Kidney tubule cell (primary cell): ENCODE results near the gene COL5A1.
A peak's percentile ranks its signal among the peaks of the same experiment; 100 is the strongest.

Experiments used
- DNase-seq: peaks from one replicate; pipeline ENCODE4 v3.0.0-alpha.2; 2018; ENCODE audit warnings: low spot score

The COL5A1 gene

DNA sequence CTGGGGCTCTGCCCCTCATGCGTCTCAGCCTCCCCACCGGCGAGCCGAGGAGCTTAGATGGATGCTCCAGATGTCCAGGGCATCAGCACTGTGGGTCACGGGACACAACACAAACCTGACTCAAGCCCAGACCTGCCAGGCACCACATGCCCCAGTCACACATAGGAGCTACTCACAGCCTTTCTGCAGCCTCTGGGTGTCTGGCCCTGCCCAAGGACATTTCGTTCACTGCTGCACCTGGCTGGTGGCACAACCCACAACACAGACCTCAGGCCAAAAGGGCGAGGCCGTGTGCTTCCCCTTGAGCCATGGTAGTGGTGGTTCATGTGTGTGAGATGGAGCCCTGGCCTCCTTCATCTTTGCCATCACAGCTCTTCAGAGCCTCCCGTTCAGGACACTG lies 149.4 kb downstream of the COL5A1 start:
- DNase-seq: no peak

GRCh38 chr9:134792627-134793026 lies 151.0 kb downstream of the COL5A1 start:
- DNase-seq: no peak

- no peak for DNase-seq
Observed at GRCh38 chr9:134793288-134794188, 151.9 kb downstream of the COL5A1 start.

- DNase-seq: no peak
Observed at GRCh38 chr9:134794663-134795370, 153.2 kb downstream of the COL5A1 start.

GRCh38 chr9:134795446-134795845 lies 153.8 kb downstream of the COL5A1 start:
- no peak for DNase-seq

- DNase-seq: no peak
Observed at GRCh38 chr9:134796882-134797281, 155.3 kb downstream of the COL5A1 start.

DNA sequence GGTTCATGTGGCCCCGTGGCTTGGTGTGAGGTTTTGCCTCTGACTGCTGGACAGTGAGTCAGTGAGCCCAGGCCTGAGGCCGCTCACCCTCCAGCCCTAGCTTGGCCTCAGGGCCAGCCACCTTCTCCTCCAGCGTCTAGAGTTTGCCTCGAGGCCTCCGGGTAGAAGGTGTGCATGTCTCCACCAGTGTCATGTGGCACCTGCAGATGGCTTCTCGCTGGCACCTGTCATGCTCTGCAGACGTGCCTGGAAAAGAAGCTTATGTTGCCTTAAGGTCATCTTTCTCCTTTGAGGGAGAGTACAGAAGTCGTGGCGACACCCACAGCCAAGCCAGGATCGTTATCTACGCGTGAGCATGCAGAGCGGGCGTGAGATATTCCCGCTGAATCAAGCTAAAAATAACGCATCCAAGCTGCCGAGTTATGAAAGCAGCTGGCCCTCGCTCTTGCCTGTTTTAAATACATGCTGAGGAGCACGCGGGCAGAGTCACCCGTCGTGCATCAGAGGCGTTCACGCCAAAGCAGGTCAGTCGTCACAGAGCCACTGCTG lies 159.3 kb downstream of the COL5A1 start:
- DNase-seq: no peak

DNA sequence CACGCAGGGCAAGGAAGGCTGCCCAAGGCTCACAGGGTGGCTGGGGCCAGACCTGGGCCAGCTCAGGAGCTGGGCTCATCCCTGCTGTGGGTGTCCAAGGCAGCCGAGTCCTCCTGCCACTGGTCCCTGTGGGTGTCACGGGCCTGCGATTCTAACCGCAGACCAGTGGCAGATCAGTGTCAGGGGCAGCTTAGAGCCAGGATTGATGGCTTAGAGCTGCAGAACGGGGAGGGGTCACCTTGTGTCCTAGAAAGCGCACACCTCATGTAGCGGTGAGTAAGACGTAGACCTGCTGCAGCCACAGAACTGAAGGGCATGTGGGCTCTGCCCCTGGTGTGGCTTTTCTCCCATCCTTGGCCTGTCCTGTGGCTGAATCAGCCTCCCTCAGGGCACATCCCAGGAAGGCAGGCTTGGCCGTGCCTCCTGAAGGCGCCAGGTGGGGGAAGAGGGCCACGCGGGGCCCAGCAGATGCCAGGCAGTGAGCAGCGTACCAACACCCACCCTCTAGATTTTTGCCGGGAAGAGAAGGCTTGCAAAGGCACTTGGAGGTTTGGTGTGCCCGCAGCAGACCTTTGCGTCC lies 160.7 kb downstream of the COL5A1 start:
- DNase-seq: no peak

DNA sequence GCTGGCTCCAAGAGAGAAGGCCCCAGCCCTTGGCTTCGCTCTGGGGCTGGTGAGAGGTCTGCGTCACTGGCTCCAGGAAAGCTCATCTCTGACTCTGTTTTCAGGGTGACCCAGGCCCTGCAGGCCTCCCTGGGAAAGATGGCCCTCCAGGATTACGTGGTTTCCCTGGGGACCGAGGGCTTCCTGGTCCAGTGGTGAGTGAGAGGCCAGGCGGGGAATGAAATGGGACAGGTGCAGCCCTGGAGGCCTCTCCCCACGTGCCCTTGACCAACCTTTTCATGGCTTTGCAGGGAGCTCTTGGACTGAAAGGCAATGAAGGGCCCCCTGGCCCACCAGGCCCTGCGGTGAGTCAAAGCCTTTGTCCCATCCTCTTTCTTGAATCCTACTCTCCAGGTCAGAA lies 163.3 kb downstream of the COL5A1 start:
- no peak for DNase-seq

DNA sequence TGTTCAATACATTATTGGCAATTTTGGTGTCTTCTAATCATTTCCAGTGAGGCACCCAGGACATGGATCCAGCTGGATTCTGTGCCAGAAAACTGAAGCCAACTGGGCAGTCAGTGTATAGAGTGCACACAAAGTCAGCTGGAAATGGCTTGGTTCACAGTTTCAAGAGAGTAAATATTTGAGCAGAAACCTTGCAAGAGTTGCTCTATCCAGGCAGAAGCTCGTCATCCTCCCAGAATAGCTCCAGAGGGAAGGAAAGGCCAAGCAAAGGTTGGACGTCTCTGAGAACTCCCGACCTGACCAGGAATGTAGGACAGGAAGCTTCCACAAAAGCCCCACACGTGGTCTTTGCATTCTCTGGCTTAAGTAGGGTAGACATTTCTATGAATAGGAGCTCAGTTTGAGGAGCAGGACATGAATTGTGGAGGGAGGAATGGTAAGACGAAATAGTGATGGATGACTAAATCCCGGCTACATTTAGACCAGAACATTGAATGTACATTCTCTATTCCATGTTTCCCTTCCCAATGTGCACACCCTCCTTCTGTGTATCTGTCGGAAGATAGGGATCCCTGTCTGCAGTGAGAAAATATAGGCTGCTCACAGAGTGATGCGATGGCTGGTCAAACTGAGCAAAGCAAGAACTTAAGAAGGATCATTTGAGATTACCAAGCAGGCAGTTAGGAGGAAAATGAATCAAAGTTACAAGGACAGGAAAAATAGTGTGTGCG lies 166.3 kb downstream of the COL5A1 start:
- no peak for DNase-seq

DNA sequence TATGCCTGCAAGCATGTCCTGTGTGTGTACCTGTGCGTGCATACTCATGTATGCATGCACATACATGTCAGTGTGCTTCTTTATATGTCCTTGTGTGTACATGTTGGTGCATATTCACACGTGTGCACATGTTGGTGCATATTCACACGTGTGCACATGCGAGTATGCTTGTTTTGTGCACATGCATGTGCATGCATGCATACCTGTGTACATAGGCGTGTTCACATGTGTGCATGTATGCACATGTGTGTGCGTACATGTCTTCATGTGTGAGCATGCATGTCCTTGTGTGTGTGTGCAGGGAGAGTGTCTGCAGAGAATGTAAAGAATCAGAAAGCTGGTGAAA lies 166.8 kb downstream of the COL5A1 start:
- DNase-seq: no peak

DNA sequence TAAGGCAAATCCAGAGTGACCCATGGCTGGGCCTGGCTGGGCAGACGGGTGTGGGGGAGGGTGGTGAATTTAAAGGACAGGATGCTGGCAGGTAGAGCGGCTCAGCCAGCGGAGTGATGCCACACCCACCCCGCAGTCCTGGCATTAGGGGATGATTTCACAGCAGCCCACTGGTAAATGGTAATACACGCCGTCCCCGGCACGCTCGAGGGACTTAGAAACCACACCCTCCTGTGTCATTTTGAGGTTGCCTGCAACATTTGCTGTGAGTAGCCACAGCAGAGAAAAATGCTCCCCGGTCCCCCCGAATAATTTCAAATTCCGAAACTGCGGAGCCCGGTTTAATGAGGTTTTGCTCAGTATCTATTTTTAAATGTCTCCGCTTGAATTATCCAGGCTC lies 167.7 kb downstream of the COL5A1 start:
- no peak for DNase-seq

DNA sequence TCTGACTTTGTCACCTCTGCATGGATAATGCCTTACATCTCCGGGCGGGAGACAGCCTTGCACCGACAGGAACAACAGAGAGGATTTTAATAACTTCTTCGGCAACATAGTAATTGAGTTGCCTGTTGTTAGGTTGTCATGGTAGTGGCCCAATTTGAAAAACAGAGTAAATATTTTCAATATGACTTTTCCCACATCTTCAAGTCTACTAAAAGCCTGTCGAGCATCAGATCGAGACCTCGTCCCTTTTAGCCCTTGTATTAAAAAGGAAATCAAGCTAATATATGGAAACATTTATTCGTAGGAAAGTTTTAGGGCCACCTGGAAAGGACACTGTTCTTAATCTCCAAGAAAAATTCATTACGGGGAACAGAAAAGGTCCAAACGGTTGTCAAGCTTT lies 168.2 kb downstream of the COL5A1 start:
- DNase-seq: no peak

DNA sequence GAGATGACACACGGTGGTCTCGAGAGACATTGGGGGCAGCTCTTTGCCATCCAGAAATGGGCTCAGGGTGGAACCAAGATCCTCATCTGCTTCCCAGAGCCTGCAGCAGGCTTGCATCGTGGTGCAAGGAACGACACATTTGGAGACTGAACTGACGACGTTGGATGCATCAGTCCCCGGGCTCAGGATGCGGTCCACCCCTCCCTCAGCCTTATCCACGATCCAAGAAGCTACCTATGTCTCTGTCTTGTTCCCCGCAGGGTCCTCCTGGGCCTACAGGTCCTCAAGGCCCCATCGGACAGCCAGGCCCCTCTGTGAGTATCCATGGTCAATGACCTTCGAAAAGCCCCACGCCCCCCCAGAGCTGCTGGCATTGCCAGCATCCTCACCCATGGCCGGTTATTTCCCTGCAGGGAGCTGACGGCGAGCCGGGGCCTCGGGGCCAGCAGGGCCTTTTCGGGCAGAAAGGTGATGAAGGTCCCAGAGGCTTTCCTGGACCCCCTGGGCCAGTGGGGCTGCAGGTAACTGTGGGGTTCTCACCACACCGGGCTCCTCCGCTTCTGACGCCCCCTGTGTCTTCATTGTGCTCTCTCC lies 169.6 kb downstream of the COL5A1 start:
- no peak for DNase-seq

GRCh38 chr9:134811673-134812342 lies 170.2 kb downstream of the COL5A1 start:
- DNase-seq: peak; percentile 1

DNA sequence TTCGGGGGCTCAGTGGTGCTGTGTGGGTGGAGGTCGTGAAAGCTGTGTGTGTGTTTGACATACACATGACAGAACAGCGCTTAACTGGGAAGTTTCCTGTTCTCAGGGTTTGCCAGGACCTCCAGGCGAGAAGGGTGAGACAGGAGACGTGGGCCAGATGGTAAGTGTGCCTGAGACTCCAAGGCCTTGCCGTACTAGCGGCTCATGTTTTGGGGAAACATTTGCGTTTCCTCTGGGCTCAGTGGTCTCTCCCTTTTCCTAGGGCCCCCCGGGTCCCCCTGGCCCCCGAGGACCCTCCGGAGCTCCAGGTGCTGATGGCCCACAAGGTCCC lies 170.7 kb downstream of the COL5A1 start:
- DNase-seq: no peak

DNA sequence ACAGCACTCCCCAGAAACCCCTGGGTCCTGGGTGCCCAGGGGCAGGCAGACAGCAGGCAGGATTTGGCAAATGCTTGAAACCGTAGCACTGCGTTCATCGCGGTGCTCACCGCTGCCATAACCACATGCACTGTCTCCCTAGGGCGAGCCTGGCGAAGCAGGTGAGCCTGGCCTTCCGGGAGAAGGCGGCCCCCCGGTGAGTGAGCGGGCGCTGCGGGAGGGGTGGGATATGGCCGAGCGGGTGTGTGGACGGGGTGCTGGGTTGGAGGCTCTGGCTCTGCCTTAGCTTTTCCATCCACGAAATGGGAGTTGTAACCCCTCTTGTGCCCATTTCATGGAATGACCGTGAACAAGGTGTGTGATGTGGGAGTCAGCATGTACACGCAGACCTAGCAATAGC lies 172.2 kb downstream of the COL5A1 start:
- no peak for DNase-seq

DNA sequence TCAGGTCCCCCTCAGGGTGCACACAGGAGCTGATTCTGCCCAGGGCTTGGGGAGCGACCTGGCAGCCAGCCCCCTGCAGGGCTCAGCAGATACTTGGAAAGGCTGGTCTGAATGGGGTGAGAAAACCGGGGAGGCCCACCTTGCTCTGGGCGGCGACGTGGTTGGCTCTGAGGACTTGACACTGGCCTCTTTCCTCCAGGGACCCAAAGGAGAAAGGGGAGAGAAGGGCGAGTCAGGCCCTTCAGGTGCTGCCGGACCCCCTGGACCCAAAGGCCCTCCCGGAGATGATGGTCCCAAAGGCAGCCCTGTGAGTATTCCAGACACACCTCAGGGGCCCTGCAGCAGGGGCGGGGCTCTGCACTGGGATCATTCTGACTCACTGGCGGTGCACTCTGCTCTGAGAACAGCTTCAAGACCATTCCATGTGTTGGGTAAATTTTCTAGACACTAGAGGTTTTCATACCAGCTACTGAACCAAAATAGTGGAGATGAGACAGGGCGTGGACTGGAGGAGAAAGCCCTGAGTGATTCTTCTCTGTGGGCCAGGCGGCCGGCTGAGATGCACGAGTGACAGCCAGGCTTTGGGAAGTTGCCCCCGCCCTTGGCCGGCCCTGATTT lies 173.1 kb downstream of the COL5A1 start:
- DNase-seq: no peak

- no peak for DNase-seq
Observed at GRCh38 chr9:134815435-134816214, 174.0 kb downstream of the COL5A1 start.

DNA sequence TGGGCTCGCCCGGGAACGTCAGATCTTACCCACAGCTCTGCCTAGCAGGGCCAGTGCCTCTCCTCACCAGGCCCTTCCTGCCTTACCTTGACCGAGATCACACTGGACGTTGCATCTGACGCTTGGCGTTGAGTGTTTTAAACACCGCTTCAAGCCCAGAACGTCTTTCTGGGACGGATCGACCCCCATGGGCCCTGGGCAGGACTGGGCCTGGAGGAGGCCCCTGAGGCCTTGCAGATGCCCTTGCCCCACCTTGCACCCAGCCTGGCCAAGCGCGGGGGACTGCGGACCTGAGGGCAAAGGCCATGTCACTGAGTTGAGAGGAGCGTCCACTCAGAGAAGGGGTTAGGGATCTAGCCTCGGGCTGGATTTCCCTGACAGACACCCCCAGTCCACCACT lies 174.7 kb downstream of the COL5A1 start:
- no peak for DNase-seq
